ENCODE data around the gene S100A16. TPM values are rescaled to one million over a fixed set of nuclear protein-coding genes. Genes with fewer than 3 reads are reported as not detected.

Gene S100A16
- total RNA-seq, 3 donors from 2014 or later (not counting 1 experiment from before 2014, with no cell fraction given), result not detected

DNA sequence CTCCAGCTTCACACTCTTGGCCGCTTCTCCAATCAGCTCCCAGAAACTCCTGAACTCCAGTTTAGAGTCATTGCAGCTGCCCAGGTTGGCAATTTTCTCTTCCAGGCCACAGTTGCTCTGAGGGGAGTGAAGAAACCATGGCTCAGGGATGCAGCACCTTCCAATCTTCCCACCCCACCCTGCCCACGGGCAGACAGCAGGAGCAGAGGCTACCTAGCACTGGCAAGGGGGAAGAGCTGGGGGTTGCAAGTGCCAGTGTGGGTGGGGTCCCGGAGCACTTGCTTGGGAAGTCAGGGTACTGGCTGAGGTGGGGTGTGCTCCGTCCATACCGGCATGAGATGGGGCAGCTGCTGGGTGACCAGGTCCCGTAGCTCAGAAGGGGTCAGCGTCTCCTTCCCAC, 2.0 kb upstream of the S100A16 start:
- H3K9me3 ChIP-seq (ENCODE audit: control insufficient read depth, insufficient read depth, low read length), result no peaks in the 10 kb centered on the region
- DNase-seq (no peak), ATAC-seq (no peak)
- H3K36me3 Mint-ChIP-seq, result no peaks in the 10 kb centered on the region
- peaks cover 11% of the 10 kb centered on the region for H3K4me1 ChIP-seq (ENCODE audit: control insufficient read depth, insufficient read depth, low read length)
- H3K27me3 Mint-ChIP-seq (ENCODE audit: low read depth in 2 of 2), result no peaks in the 10 kb centered on the region
- H3K4me3 Mint-ChIP-seq, result no peak overlapping the region
- intact Hi-C loops (cut with micrococcal nuclease), result no loop called here
- WGBS (ENCODE audit: insufficient coverage), result 97% methylated on average over 6 of the region's 7 CpGs
- no peak overlapping the region for H3K27ac Mint-ChIP-seq
- no peaks in the 10 kb centered on the region for H3K27me3 ChIP-seq (ENCODE audit: control insufficient read depth, insufficient read depth, low read length)
- no peaks in the 10 kb centered on the region for H3K36me3 ChIP-seq (ENCODE audit: control insufficient read depth, insufficient read depth, low read length)
- H3K4me3 ChIP-seq (ENCODE audit: low read length), result no peak overlapping the region
- peaks cover 0 to 7% of the 10 kb centered on the region in 2 donors for H3K4me1 Mint-ChIP-seq
- TF ChIP-seq, protein P1, sequence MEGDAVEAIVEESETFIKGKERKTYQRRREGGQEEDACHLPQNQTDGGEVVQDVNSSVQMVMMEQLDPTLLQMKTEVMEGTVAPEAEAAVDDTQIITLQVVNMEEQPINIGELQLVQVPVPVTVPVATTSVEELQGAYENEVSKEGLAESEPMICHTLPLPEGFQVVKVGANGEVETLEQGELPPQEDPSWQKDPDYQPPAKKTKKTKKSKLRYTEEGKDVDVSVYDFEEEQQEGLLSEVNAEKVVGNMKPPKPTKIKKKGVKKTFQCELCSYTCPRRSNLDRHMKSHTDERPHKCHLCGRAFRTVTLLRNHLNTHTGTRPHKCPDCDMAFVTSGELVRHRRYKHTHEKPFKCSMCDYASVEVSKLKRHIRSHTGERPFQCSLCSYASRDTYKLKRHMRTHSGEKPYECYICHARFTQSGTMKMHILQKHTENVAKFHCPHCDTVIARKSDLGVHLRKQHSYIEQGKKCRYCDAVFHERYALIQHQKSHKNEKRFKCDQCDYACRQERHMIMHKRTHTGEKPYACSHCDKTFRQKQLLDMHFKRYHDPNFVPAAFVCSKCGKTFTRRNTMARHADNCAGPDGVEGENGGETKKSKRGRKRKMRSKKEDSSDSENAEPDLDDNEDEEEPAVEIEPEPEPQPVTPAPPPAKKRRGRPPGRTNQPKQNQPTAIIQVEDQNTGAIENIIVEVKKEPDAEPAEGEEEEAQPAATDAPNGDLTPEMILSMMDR (IDR thresholded peaks at IDR 0.05), result no peak
- H3K9me3 Mint-ChIP-seq, result no peaks in the 10 kb centered on the region
- H3K27ac ChIP-seq (ENCODE audit: low read length), result no peak overlapping the region

GRCh38 chr1:153614189-153614900, 1.4 kb upstream of the S100A16 start:
- no peaks in the 10 kb centered on the region for H3K36me3 ChIP-seq (ENCODE audit: control insufficient read depth, insufficient read depth, low read length)
- ATAC-seq (no peak), DNase-seq (no peak)
- Mint-ChIP-seq H3K36me3 (no peaks in the 10 kb centered on the region), H3K4me1 (peaks cover 0 to 7% of the 10 kb centered on the region in 2 donors), H3K4me3 (no peak overlapping the region), H3K9me3 (no peaks in the 10 kb centered on the region), H3K27me3 (ENCODE audit: low read depth in 2 of 2) (no peaks in the 10 kb centered on the region), H3K27ac (no peak overlapping the region)
- no peak overlapping the region for H3K4me3 ChIP-seq (ENCODE audit: low read length)
- no peaks in the 10 kb centered on the region for H3K9me3 ChIP-seq (ENCODE audit: control insufficient read depth, insufficient read depth, low read length)
- 88% methylated on average over 2 of the region's 2 CpGs for WGBS (ENCODE audit: insufficient coverage)
- intact Hi-C loops (cut with micrococcal nuclease), result no loop called here
- H3K27me3 ChIP-seq (ENCODE audit: control insufficient read depth, insufficient read depth, low read length), result no peaks in the 10 kb centered on the region
- H3K27ac ChIP-seq (ENCODE audit: low read length), result no peak overlapping the region
- H3K4me1 ChIP-seq (ENCODE audit: control insufficient read depth, insufficient read depth, low read length), result peaks cover 11% of the 10 kb centered on the region
- TF ChIP-seq, protein P1 (IDR thresholded peaks at IDR 0.05), result no peak

GRCh38 chr1:153613406-153613805, 469 bp upstream of the S100A16 start:
- no peak overlapping the region for H3K27ac Mint-ChIP-seq
- H3K4me1 Mint-ChIP-seq, result peaks cover 0 to 7% of the 10 kb centered on the region in 2 donors
- WGBS (ENCODE audit: insufficient coverage), result 94% methylated on average over 5 of the region's 5 CpGs
- no peaks in the 10 kb centered on the region for H3K27me3 ChIP-seq (ENCODE audit: control insufficient read depth, insufficient read depth, low read length)
- H3K27me3 Mint-ChIP-seq (ENCODE audit: low read depth in 2 of 2), result no peaks in the 10 kb centered on the region
- TF ChIP-seq, protein P1 (IDR thresholded peaks at IDR 0.05), result no peak
- H3K36me3 ChIP-seq (ENCODE audit: control insufficient read depth, insufficient read depth, low read length), result no peaks in the 10 kb centered on the region
- ATAC-seq (no peak), DNase-seq (no peak)
- H3K4me1 ChIP-seq (ENCODE audit: control insufficient read depth, insufficient read depth, low read length), result peaks cover 11% of the 10 kb centered on the region
- H3K27ac ChIP-seq (ENCODE audit: low read length), result no peak overlapping the region
- no peaks in the 10 kb centered on the region for H3K9me3 Mint-ChIP-seq
- no peak overlapping the region for H3K4me3 Mint-ChIP-seq
- no peaks in the 10 kb centered on the region for H3K36me3 Mint-ChIP-seq
- H3K4me3 ChIP-seq (ENCODE audit: low read length), result no peak overlapping the region
- no peaks in the 10 kb centered on the region for H3K9me3 ChIP-seq (ENCODE audit: control insufficient read depth, insufficient read depth, low read length)
- intact Hi-C loops (cut with micrococcal nuclease), result no loop called here

Measured in natural killer cell (primary cell).